HG02981 (cell line): ENCODE results near the gene ZNF83.
"Not testable (repeated sequence)": the region's sequence is repeated elsewhere in the genome, so short reads cannot be mapped to it uniquely, and the experiment has no call there.

Experiments used
- ATAC-seq: cut with Tn5 transposase; IDR thresholded peaks from one replicate; pipeline ENCODE4 v1.9.1; 2021; ENCODE audit warnings: mild to moderate bottlenecking, moderate library complexity; ENCODE audit not compliant: unreplicated experiment

ZNF83 gene

GRCh38 chr19:52637718-52638585 lies at the start of gene ZNF83:
Gene ZNF83 (minus strand): TSS chr19:52638355.
- ATAC-seq = peak; percentile 89

GRCh38 chr19:52687684-52688083 lies 49.5 kb upstream of the ZNF83 start:
- no peak for ATAC-seq

GRCh38 chr19:52685811-52686210 lies 47.7 kb upstream of the ZNF83 start:
- no peak for ATAC-seq

GRCh38 chr19:52681216-52681615 lies 43.1 kb upstream of the ZNF83 start:
- not testable (repeated sequence) for ATAC-seq

GRCh38 chr19:52679598-52679997 lies 41.4 kb upstream of the ZNF83 start:
- ATAC-seq = no peak

- not testable (repeated sequence) for ATAC-seq
These were observed 37.1 kb upstream of the ZNF83 start for GRCh38 chr19:52675239-52675638.

- no peak for ATAC-seq
These were observed 34.9 kb upstream of the ZNF83 start for GRCh38 chr19:52673014-52673413.

GRCh38 chr19:52670046-52670445 lies 31.9 kb upstream of the ZNF83 start:
- ATAC-seq = no peak

GRCh38 chr19:52669586-52669985 lies 31.4 kb upstream of the ZNF83 start:
- ATAC-seq = no peak

GRCh38 chr19:52667972-52668371 lies 29.8 kb upstream of the ZNF83 start:
- no peak for ATAC-seq

GRCh38 chr19:52666506-52666905 lies 28.4 kb upstream of the ZNF83 start:
- no peak for ATAC-seq

- ATAC-seq = no peak
These were observed 27.4 kb upstream of the ZNF83 start for GRCh38 chr19:52665529-52665928.

- no peak for ATAC-seq
These were observed 26.9 kb upstream of the ZNF83 start for GRCh38 chr19:52665027-52665426.

GRCh38 chr19:52664461-52664860 lies 26.3 kb upstream of the ZNF83 start:
- ATAC-seq = no peak

GRCh38 chr19:52662631-52663030 lies 24.5 kb upstream of the ZNF83 start:
- ATAC-seq = no peak

GRCh38 chr19:52660981-52661380 lies 22.8 kb upstream of the ZNF83 start:
- no peak for ATAC-seq

- no peak for ATAC-seq
These were observed 20.9 kb upstream of the ZNF83 start for GRCh38 chr19:52659013-52659412.

- no peak for ATAC-seq
These were observed 20.4 kb upstream of the ZNF83 start for GRCh38 chr19:52658595-52658994.

- ATAC-seq = no peak
These were observed 15.0 kb upstream of the ZNF83 start for GRCh38 chr19:52653161-52653560.

- no peak for ATAC-seq
These were observed 13.8 kb upstream of the ZNF83 start for GRCh38 chr19:52651956-52652355.

GRCh38 chr19:52648336-52649016 lies 10.3 kb upstream of the ZNF83 start:
- no peak for ATAC-seq

- no peak for ATAC-seq
These were observed 8.5 kb upstream of the ZNF83 start for GRCh38 chr19:52646571-52647217.
